ENCODE measurements around the gene FBXL20.

FBXL20 gene

DNA sequence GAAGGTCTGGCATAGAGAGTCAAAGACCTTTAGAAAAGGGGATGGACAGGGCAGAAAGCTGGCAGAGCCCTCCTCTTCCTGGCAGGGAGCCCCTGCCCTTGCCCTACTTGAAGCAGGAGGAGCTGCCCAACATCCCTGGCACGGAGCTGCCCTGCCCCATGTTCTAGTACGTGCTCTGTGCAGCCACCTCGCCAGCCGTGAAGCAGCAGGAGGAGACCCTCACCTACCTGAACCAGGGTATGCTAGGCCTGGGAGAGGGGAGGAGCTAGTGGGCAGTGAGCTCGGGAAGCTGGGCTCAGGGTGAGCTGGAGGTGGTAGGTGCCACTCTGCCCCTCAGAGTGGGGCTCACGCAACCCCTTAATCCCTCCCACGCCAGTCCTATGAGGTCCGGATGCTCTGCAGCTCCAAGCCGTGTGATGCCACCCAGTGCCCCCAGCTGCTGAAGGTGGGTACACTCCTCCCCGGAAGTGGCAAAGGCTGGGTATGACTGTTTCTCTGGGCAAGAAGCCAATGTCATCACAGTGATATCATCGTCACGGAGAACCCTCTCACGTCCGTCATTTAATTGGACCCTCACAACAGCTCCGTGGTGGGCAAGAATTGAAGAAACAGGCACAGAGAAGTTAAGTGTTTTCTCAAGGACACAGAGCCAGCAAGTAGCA, 163.0 kb downstream of the FBXL20 start:
- in situ Hi-C loops (cut with MboI; ENCODE audit: low sequenced_read_pairs, unreplicated experiment): no loop called here
- DNase-seq (ENCODE audit: low spot score): no peak
- TF ChIP-seq, protein P1, sequence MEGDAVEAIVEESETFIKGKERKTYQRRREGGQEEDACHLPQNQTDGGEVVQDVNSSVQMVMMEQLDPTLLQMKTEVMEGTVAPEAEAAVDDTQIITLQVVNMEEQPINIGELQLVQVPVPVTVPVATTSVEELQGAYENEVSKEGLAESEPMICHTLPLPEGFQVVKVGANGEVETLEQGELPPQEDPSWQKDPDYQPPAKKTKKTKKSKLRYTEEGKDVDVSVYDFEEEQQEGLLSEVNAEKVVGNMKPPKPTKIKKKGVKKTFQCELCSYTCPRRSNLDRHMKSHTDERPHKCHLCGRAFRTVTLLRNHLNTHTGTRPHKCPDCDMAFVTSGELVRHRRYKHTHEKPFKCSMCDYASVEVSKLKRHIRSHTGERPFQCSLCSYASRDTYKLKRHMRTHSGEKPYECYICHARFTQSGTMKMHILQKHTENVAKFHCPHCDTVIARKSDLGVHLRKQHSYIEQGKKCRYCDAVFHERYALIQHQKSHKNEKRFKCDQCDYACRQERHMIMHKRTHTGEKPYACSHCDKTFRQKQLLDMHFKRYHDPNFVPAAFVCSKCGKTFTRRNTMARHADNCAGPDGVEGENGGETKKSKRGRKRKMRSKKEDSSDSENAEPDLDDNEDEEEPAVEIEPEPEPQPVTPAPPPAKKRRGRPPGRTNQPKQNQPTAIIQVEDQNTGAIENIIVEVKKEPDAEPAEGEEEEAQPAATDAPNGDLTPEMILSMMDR (IDR thresholded peaks at IDR 0.05; ENCODE audit: borderline replicate concordance, control extremely low read depth, extremely low read depth, insufficient read depth, missing control alignments): no peak

DNA sequence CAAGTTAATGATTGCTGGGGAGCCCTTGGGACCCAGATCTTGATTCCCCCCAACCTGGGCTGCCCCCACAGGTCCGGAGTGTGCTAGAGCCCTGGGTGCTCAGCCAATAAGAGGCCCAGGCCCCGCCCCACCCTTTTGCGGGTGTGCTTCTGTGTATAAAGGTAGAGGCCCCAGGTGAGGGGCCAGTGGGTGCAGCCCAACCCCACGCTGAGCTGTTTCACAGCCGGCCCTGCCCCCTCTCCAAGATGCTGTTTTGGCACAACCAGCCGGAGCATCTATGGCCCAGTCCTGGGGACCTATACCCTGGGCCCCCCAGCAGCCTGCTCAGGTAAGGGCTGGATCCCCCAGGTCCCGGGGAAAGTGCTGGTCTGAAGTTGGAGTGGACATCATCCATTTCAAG, 163.8 kb downstream of the FBXL20 start:
- in situ Hi-C loops (cut with MboI; ENCODE audit: low sequenced_read_pairs, unreplicated experiment): no loop called here
- TF ChIP-seq, protein P1 (IDR thresholded peaks at IDR 0.05; ENCODE audit: borderline replicate concordance, control extremely low read depth, extremely low read depth, insufficient read depth, missing control alignments): no peak
- no peak for DNase-seq (ENCODE audit: low spot score)

- in situ Hi-C loops (cut with MboI; ENCODE audit: low sequenced_read_pairs, unreplicated experiment): no loop called here
- no peak for DNase-seq (ENCODE audit: low spot score)
- TF ChIP-seq, protein P1 (IDR thresholded peaks at IDR 0.05; ENCODE audit: borderline replicate concordance, control extremely low read depth, extremely low read depth, insufficient read depth, missing control alignments): no peak
These were observed 164.4 kb downstream of the FBXL20 start for GRCh38 chr17:39236981-39237441.

DNA sequence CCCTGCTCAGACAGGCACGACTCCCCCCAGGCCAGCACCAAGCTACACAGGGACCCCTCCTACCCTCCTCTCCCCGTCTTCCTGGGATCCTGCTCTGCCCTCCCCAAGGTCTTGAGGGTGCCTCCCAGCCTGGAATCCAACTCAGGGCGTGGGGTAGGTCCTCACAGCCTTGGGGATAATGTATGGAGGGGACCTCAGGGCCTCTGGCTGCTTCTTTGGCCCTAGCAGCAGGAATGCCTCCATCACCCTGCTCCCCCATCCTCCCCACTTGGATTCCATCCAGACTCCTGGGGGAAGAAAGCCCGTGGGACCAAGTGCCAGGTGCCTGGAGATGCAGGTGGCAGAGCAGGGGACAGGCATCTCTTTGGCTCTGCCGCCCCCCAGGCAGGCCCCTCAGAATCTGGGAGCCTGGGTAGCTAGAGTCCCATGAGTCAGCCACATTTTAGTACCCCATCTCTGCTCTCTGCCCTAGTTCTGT, 164.9 kb downstream of the FBXL20 start:
- TF ChIP-seq, protein P1 (IDR thresholded peaks at IDR 0.05; ENCODE audit: borderline replicate concordance, control extremely low read depth, extremely low read depth, insufficient read depth, missing control alignments): no peak
- DNase-seq (ENCODE audit: low spot score): no peak
- in situ Hi-C loops (cut with MboI; ENCODE audit: low sequenced_read_pairs, unreplicated experiment): no loop called here

GRCh38 chr17:39235555-39236449, 165.6 kb downstream of the FBXL20 start:
- DNase-seq (ENCODE audit: low spot score): peak; percentile 82
- in situ Hi-C loops (cut with MboI; ENCODE audit: low sequenced_read_pairs, unreplicated experiment): no loop called here
- TF ChIP-seq, protein P1 (IDR thresholded peaks at IDR 0.05; ENCODE audit: borderline replicate concordance, control extremely low read depth, extremely low read depth, insufficient read depth, missing control alignments): peak; percentile 73

GRCh38 chr17:39231591-39232551, 169.6 kb downstream of the FBXL20 start:
- in situ Hi-C loops (cut with MboI; ENCODE audit: low sequenced_read_pairs, unreplicated experiment): no loop called here
- peak; percentile 88 for DNase-seq (ENCODE audit: low spot score)
- TF ChIP-seq, protein P1 (IDR thresholded peaks at IDR 0.05; ENCODE audit: borderline replicate concordance, control extremely low read depth, extremely low read depth, insufficient read depth, missing control alignments): peak; percentile 75
